Effector memory CD8-positive, alpha-beta T cell (primary cell): ENCODE data around the gene AARS2.
"Not testable (repeated sequence)": the region's sequence is repeated elsewhere in the genome, so short reads cannot be mapped to it uniquely, and the experiment has no call there.

ENCODE experiments used
- ATAC-seq: fragments of 150-1000 bp; cut with Tn5 transposase; replicated peaks from 2 replicates; pipeline ENCODE4 v1.10.0; 2021; ENCODE audit warnings: mild to moderate bottlenecking, moderate library complexity
- DNase-seq, 3 experiments: peaks; one replicate each; pipeline ENCODE4 v3.0.0; 2021
- H3K27ac Mint-ChIP-seq, 2 donors: one replicate each; pipeline ENCODE4 v1.8.0; 2022; ENCODE audit warnings: mild to moderate bottlenecking in 2 of 2, mixed read lengths in 2 of 2, moderate library complexity in 2 of 2
- H3K27me3 Mint-ChIP-seq, 2 donors: one replicate each; pipeline ENCODE4 v1.8.0; 2022; ENCODE audit warnings: mixed read lengths in 2 of 2
- H3K36me3 Mint-ChIP-seq: one replicate; pipeline ENCODE4 v1.8.0; 2022; ENCODE audit warnings: mild to moderate bottlenecking, moderate library complexity, mixed read lengths; ENCODE audit not compliant: insufficient read depth
- H3K4me1 Mint-ChIP-seq, 2 donors: one replicate each; pipeline ENCODE4 v1.8.0; 2022; ENCODE audit warnings: low read depth in 2 of 2, mixed read lengths in 2 of 2
- H3K4me3 Mint-ChIP-seq, 2 donors: one replicate each; pipeline ENCODE4 v1.8.0; 2022; ENCODE audit warnings: mild to moderate bottlenecking in 2 of 2, mixed read lengths in 2 of 2, moderate library complexity in 2 of 2
- H3K9me3 Mint-ChIP-seq, 2 donors: one replicate each; pipeline ENCODE4 v1.8.0; 2022; ENCODE audit warnings: mixed read lengths in 2 of 2

Gene AARS2

DNA sequence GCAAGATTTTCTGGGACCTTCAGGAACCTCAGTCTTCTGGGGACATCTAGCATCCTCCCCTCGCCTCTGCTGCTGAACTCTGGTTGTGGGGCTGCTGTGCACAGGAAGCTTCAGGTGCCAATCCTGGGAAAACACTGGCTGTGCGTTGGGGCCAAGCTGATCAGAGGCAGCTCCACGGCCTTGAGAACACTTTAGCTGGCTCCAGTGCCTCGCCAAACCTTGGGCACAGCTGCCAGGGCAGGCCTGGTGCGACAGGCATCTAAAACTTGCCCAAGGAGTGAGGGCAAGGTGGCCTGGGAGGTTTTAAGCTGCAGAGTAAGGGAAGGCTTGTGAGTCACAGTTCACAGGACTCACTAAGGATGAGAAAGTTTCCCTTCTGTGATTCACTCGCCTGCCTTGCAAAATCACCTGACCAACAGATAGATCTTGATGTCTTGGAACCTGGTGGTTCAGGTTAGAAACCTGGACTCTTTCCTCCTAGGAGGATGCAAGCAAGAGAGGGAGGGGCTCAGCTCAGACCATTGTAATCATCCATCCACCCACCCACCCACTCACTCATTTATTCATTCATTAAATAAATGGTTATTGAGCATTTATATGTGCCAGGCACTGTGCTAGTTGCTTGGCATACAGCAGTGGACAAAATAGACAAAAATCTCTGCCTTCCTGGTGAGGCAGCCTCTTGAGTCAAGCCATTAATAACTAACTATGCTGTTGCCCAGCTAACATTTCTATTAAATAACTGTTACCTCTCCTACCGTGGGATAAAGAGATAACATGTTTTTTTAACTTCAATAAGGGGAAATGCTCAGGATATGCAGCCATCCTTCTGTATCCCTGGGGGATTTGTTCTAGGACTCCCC, 26.8 kb upstream of the AARS2 start:
- no peaks in the 10 kb centered on the region for H3K4me1 Mint-ChIP-seq
- ATAC-seq (no peak), DNase-seq (no peak)
- no peaks in the 10 kb centered on the region for H3K9me3 Mint-ChIP-seq
- no peak overlapping the region for H3K4me3 Mint-ChIP-seq
- no peaks in the 10 kb centered on the region for H3K36me3 Mint-ChIP-seq
- H3K27ac Mint-ChIP-seq: no peak overlapping the region
- H3K27me3 Mint-ChIP-seq: peaks cover 44 to 59% of the 10 kb centered on the region in 2 donors

DNA sequence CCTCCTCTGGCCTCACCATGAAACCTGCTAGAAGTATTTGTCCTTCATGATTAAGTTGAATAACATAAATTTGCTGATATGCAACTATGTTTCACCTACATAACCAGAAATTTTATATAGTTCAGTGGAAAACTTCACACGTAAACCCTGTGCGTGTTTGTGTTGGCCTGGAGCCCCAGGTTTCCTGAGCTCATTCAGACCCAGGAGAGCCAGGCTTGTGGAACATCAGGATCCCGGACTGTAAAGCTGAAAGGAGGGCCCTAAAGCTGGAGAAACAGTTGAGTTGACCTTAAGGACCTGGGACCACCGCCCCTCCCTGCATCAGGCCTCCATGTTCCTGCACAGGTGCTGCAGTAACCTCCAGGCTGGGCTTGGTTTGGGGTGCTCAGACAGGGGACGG, 26.2 kb upstream of the AARS2 start:
- no peaks in the 10 kb centered on the region for H3K9me3 Mint-ChIP-seq
- DNase-seq (no peak), ATAC-seq (no peak)
- no peaks in the 10 kb centered on the region for H3K4me1 Mint-ChIP-seq
- peaks cover 37 to 55% of the 10 kb centered on the region in 2 donors for H3K27me3 Mint-ChIP-seq
- no peak overlapping the region for H3K4me3 Mint-ChIP-seq
- no peaks in the 10 kb centered on the region for H3K36me3 Mint-ChIP-seq
- no peak overlapping the region for H3K27ac Mint-ChIP-seq

DNA sequence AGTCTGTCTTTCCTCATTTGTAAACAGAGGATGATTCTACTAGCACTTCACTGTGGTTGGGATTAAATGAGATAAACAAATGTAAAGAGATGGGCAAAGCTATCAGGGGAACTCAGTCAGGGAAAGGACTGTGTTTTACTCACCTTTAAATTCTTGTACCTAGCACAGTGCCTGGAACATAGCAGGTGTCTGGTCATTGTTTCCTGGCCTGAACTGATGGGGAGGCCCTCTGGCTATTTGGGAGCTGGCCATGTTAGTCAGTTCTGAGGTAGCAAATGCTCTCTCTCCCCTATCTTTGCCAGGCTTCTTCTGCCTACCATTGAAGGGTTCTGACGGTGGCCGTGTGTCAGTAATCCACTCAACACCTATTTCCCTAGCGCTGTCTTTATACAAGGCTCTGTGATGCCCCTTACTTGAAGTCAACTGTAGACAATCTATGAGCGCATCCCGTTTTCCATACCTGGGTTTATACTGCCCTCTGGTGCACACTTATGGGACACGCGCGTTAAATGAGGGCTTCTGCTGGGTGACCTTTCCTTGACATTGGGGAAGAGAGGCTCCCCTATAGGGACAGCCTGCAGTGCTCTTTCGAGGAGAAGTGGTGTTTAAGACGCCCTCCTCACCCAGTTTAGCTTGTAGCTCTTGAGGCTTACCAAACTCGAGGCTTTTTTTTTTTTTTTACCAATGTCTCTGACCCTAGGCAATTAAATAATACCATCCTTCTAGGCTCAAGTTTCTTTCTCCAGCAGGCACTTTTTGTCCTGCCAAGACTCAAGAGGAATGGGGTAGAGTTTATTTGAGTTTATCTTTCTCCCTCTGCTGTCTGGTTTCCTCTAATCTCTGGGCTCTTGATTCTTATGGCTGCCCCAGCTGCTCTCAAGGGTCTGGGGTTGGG, 25.3 kb upstream of the AARS2 start:
- Mint-ChIP-seq H3K27ac (no peak overlapping the region), H3K4me3 (no peak overlapping the region)
- ATAC-seq: peak; percentile 83

DNA sequence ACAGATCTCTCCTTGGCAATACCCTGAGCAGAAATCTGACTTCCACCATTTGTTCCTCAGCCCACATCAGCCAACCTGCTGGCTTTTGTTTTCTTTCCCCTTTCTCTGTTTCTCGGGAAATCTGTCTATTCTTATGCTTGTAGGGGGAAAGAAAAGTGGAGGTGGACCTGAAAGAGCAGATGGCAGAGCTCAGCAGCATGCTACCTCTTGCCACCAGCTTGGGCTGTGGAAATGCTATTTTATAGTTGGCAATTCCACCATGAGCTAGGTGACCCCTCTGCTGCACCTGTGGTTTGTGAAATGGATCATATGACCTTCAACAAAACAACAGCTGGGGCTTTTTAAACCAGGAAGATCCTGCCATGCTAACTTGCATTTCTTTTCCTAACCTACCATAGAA, 22.5 kb upstream of the AARS2 start:
- ATAC-seq (no peak), DNase-seq (no peak)
- Mint-ChIP-seq H3K4me3 (no peak overlapping the region), H3K36me3 (no peaks in the 10 kb centered on the region), H3K4me1 (no peaks in the 10 kb centered on the region), H3K9me3 (no peaks in the 10 kb centered on the region), H3K27me3 (peaks cover 24 to 52% of the 10 kb centered on the region in 2 donors), H3K27ac (no peak overlapping the region)

More for the DNA sequence above, 25.3 kb upstream of the AARS2 start:
- Mint-ChIP-seq H3K9me3 (no peaks in the 10 kb centered on the region), H3K27me3 (peaks cover 30 to 55% of the 10 kb centered on the region in 2 donors), H3K4me1 (no peaks in the 10 kb centered on the region), H3K36me3 (no peaks in the 10 kb centered on the region)
- DNase-seq: peak; percentile 50 to 70 (median 55)

DNA sequence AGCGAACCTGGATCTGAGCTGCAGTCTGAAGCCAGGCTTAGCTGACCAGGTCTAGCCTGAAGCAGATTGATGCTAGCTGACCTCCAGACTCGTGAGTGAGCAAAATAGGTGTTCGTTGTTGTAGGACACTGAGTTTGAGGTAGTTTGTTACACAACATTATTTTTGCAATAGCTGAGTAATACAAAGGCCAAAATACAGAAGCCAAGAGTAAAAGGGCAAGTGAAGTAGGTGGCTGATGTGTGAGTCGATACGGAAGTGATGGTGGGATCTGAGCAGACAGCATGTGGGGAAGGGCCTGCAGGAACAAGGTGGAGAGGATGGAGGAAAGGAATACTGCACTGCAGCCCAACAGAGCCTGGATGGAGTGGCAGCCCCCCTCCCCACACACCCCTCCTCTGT, 20.8 kb upstream of the AARS2 start:
- Mint-ChIP-seq H3K27ac (no peak overlapping the region), H3K36me3 (no peaks in the 10 kb centered on the region), H3K4me1 (no peaks in the 10 kb centered on the region), H3K27me3 (peaks cover 40 to 69% of the 10 kb centered on the region in 2 donors), H3K4me3 (no peak overlapping the region), H3K9me3 (no peaks in the 10 kb centered on the region)
- DNase-seq (no peak), ATAC-seq (no peak)

DNA sequence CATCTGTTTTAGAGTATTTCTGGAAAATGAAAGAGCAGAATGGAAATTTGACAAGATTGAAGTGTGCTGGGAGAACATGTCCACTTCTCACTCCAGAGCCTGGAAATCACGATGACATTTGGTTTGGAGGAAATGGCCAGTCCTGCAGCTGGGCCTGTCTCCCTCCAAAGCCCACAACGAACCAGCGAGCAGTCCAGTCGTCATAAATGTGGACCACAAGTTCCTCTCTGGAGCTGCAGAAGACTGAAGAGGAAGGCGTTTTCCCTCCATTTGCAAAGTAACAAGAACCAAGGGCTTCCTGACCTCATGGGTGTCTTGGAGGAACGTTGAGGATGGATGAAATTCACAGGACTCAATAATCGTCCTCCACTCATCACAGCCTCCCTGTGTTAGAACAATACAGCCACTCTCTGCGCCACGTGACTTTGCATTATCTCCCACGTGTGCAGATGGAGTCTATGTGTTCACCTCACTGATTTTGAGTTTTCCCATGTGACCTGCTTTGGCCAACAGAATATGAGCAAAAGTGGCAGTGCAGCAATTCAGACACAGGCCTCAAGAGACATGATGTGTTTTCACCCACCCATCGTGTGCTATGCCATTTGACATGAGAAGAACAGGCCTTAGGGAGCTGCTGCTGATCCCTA, 20.2 kb upstream of the AARS2 start:
- no peak for DNase-seq
- Mint-ChIP-seq H3K4me3 (no peak overlapping the region), H3K4me1 (no peaks in the 10 kb centered on the region), H3K27ac (no peak overlapping the region), H3K36me3 (no peaks in the 10 kb centered on the region), H3K9me3 (no peaks in the 10 kb centered on the region), H3K27me3 (peaks cover 45 to 71% of the 10 kb centered on the region in 2 donors)
- no peak for ATAC-seq

DNA sequence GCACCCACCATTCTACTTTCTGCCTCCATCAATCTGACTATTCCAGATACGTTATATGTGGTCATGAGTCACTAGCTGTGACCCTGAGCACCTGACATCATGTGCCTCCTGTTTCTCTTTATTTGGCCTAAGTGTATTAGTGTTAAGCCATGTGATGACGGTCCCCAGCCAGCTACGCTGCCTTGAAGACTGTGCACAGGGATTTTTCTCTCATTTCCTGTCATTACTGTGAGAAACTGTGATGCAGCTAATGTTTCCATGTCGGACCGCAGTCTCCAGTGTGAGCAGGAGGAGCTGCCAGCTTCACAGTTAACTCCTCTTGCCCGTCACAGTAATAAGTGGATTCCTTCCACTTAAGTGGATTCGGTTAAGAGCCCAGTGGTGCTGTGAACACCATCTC, 19.4 kb upstream of the AARS2 start:
- no peak for DNase-seq
- Mint-ChIP-seq H3K27me3 (peaks cover 50 to 71% of the 10 kb centered on the region in 2 donors), H3K4me1 (no peaks in the 10 kb centered on the region), H3K36me3 (no peaks in the 10 kb centered on the region), H3K9me3 (no peaks in the 10 kb centered on the region), H3K4me3 (no peak overlapping the region), H3K27ac (no peak overlapping the region)
- ATAC-seq: no peak

DNA sequence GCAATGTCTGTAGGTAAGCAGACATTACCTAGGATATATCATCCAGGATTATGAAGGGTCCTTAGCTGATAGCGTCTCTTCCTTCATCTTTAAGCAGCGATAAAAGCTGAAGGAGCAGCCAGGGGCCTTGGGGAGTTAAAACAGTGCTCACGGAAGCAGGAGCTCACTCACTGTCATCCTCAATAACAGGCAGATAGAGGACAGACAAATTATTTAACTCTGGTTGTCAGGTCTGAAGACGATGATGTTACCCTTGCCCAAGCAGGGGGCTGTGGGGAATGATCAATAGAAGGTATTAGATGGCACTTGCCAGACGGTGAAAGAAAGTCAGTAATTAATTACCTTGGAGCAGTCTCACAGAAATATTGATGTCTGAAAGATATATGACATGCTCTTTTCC, 16.7 kb upstream of the AARS2 start:
- no peak for DNase-seq
- H3K4me3 Mint-ChIP-seq: no peak overlapping the region
- H3K9me3 Mint-ChIP-seq: no peaks in the 10 kb centered on the region
- no peaks in the 10 kb centered on the region for H3K36me3 Mint-ChIP-seq
- peaks cover 45 to 65% of the 10 kb centered on the region in 2 donors for H3K27me3 Mint-ChIP-seq
- no peak overlapping the region for H3K27ac Mint-ChIP-seq
- H3K4me1 Mint-ChIP-seq: no peaks in the 10 kb centered on the region
- ATAC-seq: no peak

DNA sequence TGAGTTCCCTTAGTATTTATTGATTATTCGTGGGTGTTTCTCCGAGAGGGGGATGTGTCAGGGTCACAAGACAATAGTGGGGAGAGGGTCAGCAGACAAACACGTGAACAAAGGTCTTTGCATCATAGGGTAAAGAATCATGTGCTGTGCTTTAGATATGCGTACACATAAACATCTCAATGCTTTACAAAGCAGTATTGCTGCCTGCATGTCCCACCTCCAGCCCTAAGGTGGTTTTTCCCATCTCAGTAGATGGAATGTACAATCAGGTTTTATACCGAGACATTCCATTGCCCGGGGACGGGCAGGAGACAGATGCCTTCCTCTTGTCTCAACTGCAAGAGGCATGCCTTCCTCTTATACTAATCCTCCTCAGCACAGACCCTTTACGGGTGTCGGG, 15.1 kb upstream of the AARS2 start:
- not testable (repeated sequence) for ATAC-seq, DNase-seq, H3K36me3 Mint-ChIP-seq, H3K27ac Mint-ChIP-seq, H3K4me3 Mint-ChIP-seq, H3K4me1 Mint-ChIP-seq, H3K9me3 Mint-ChIP-seq
- peaks cover 42 to 52% of the 10 kb centered on the region in 2 donors for H3K27me3 Mint-ChIP-seq

DNA sequence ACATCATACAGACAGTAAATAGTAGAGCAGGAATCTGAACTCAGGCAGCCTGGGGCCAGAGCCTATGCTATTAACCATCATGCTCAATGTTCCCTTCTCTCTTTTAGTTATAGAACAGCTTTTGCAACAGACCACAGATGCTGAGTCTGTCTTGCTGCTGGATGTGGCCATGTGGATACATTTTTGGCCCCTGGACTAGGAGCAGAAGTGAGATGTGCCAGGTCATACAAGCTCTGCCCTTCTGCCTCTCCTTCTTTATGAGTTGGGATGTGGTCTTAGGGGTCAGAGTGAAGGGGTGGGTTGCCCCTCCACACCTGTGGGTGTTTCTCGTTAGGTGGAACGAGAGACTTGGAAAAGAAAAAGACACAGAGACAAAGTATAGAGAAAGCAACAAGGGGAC, 14.6 kb upstream of the AARS2 start:
- H3K4me3 Mint-ChIP-seq: no peak overlapping the region
- ATAC-seq (no peak), DNase-seq (no peak)
- no peak overlapping the region for H3K27ac Mint-ChIP-seq
- no peaks in the 10 kb centered on the region for H3K4me1 Mint-ChIP-seq
- H3K27me3 Mint-ChIP-seq: peaks cover 37 to 52% of the 10 kb centered on the region in 2 donors
- H3K9me3 Mint-ChIP-seq: no peaks in the 10 kb centered on the region
- H3K36me3 Mint-ChIP-seq: no peaks in the 10 kb centered on the region

DNA sequence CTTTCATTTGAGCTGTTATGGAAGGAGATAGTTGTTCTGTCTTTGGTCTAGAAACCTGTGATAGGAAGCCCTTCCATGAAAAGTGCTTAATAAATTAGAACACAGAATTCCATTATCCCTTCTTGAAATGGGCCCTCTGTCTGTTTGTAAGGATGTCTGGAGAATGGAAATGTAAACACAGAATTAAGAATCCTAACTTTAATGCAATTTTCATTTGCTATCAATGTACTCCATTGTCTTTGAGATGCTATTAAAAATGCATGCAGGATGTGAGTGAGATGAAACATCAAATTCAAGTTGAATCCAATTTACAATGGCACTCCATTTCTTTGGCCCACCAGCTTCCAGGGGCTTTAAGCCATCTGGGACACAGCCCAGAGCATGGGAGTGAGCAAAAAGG, 13.9 kb upstream of the AARS2 start:
- Mint-ChIP-seq H3K9me3 (no peaks in the 10 kb centered on the region), H3K4me1 (no peaks in the 10 kb centered on the region), H3K27me3 (peaks cover 30 to 50% of the 10 kb centered on the region in 2 donors)

DNA sequence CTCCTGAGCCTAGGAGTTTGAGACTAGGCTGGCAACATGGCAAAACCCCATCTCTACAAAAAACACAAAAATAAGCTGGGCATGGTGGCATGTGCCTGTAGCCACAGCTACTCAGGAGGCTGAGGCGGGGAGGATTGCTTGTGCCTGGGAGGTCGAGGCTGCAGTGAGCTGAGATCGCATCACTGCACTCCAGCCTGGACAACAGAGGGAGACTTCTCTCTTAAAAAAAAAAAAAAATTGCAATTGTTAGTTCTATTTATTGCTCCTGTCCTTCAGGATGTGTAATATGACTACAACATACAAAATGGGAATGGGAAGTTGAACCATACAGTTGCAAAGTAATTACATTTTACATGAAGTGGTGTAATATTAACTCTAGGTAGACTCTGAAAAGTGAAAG, 8.1 kb upstream of the AARS2 start:
- ATAC-seq (no peak), DNase-seq (no peak)
- Mint-ChIP-seq H3K9me3 (no peaks in the 10 kb centered on the region), H3K4me3 (no peak overlapping the region), H3K27me3 (peaks cover 42 to 54% of the 10 kb centered on the region in 2 donors), H3K36me3 (no peaks in the 10 kb centered on the region), H3K27ac (no peak overlapping the region), H3K4me1 (no peaks in the 10 kb centered on the region)

More for the DNA sequence above, 13.9 kb upstream of the AARS2 start:
- H3K4me3 Mint-ChIP-seq: no peak overlapping the region
- no peaks in the 10 kb centered on the region for H3K36me3 Mint-ChIP-seq
- H3K27ac Mint-ChIP-seq: no peak overlapping the region
- DNase-seq: no peak
- ATAC-seq: no peak

DNA sequence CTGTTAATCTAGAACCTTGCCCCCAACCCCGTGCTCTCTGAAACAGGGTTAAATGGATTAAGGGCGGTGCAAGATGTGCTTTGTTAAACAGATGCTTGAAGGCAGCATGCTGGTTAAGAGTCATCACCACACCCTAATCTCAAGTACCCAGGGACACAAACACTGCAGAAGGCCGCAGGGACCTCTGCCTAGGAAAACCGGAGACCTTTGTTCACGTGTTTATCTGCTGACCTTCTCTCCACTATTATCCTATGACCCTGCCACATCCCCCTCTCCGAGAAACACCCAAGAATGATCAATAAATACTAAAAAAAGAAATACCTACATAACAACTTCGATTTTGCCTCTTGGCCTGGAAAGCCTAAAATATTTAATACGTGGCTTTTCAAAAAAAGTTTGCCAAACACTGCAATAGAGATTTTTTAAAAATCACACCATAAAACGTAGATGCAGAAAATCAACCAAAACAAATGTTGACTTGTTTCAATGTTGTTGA, 4.0 kb upstream of the AARS2 start:
- DNase-seq, H3K4me3 Mint-ChIP-seq, ATAC-seq, H3K36me3 Mint-ChIP-seq, H3K9me3 Mint-ChIP-seq, H3K27ac Mint-ChIP-seq: not testable (repeated sequence)
- Mint-ChIP-seq H3K27me3 (peaks cover 42 to 45% of the 10 kb centered on the region in 2 donors), H3K4me1 (peaks cover 9 to 13% of the 10 kb centered on the region in 2 donors)
